ENCODE results near the gene COMMD1.

The COMMD1 gene

GRCh38 chr2:62177392-62178049, 272.0 kb downstream of the COMMD1 start:
- Mint-ChIP-seq H3K4me3 (no peak overlapping the region), H3K9me3 (no peaks in the 10 kb centered on the region), H3K36me3 (no peaks in the 10 kb centered on the region), H3K27me3 (no peaks in the 10 kb centered on the region), H3K4me1 (peaks cover 4% of the 10 kb centered on the region), H3K27ac (no peak overlapping the region)
- DNase-seq (ENCODE audit: low spot score in 2 of 2) (no peak), ATAC-seq (ENCODE audit: low read depth) (no peak)

- H3K4me1 Mint-ChIP-seq = peaks cover 4% of the 10 kb centered on the region
- no peak overlapping the region for H3K4me3 Mint-ChIP-seq
- no peak overlapping the region for H3K27ac Mint-ChIP-seq
- DNase-seq (ENCODE audit: low spot score in 2 of 2) (no peak), ATAC-seq (ENCODE audit: low read depth) (no peak)
- H3K9me3 Mint-ChIP-seq = no peaks in the 10 kb centered on the region
- H3K27me3 Mint-ChIP-seq = no peaks in the 10 kb centered on the region
- H3K36me3 Mint-ChIP-seq = no peaks in the 10 kb centered on the region
Observed at GRCh38 chr2:62178741-62179271, 273.3 kb downstream of the COMMD1 start.

GRCh38 chr2:62180975-62181374, 275.5 kb downstream of the COMMD1 start:
- ATAC-seq (ENCODE audit: low read depth) (no peak), DNase-seq (ENCODE audit: low spot score in 2 of 2) (no peak)
- Mint-ChIP-seq H3K36me3 (no peaks in the 10 kb centered on the region), H3K4me1 (peaks cover 4% of the 10 kb centered on the region), H3K27me3 (no peaks in the 10 kb centered on the region), H3K27ac (no peak overlapping the region), H3K9me3 (no peaks in the 10 kb centered on the region), H3K4me3 (no peak overlapping the region)

- Mint-ChIP-seq H3K36me3 (no peaks in the 10 kb centered on the region), H3K9me3 (no peaks in the 10 kb centered on the region), H3K4me3 (no peak overlapping the region), H3K27me3 (no peaks in the 10 kb centered on the region), H3K27ac (no peak overlapping the region), H3K4me1 (peaks cover 4% of the 10 kb centered on the region)
- no peak for ATAC-seq (ENCODE audit: low read depth)
- no peak for DNase-seq (ENCODE audit: low spot score in 2 of 2)
Observed at GRCh38 chr2:62181843-62182242, 276.4 kb downstream of the COMMD1 start.

- no peaks in the 10 kb centered on the region for H3K36me3 Mint-ChIP-seq
- H3K27me3 Mint-ChIP-seq = no peaks in the 10 kb centered on the region
- ATAC-seq (ENCODE audit: low read depth) = no peak
- no peak overlapping the region for H3K4me3 Mint-ChIP-seq
- no peak overlapping the region for H3K27ac Mint-ChIP-seq
- H3K4me1 Mint-ChIP-seq = peaks cover 2% of the 10 kb centered on the region
- DNase-seq (ENCODE audit: low spot score in 2 of 2) = no peak
- H3K9me3 Mint-ChIP-seq = no peaks in the 10 kb centered on the region
Observed at GRCh38 chr2:62184512-62185230, 279.2 kb downstream of the COMMD1 start.

All from memory B cell (primary cell).